Activated CD8-positive, alpha-beta T cell treated with anti-CD3 and anti-CD28 coated beads for 36 hours (primary cell): Measurements from ENCODE around the gene NECTIN1. TPM values are rescaled to one million over a fixed set of nuclear protein-coding genes. Genes with fewer than 3 reads are reported as not detected.

Experiments
- ATAC-seq: fragments of 200-7000 bp; cut with Tn5 transposase; one replicate; pipeline ENCODE4 v1.10.0; 2021; ENCODE audit warnings: mild to moderate bottlenecking, moderate library complexity
- CTCF ChIA-PET: fragments of 350-600 bp; sonication (Branson Sonifier 250); formaldehyde crosslinking; loops from one replicate; lab custom pipeline; 2021; ENCODE audit warnings: antibody characterized with exemption; lab: Charles Lee
- POLR2A ChIA-PET: fragments of 350-600 bp; sonication (Branson Sonifier 250); formaldehyde crosslinking; loops from one replicate; lab custom pipeline; 2021; ENCODE audit warnings: antibody characterized with exemption; lab: Charles Lee
- DNase-seq: peaks from one replicate; pipeline ENCODE4 v3.0.0-alpha.2; 2020
- H3K27ac Mint-ChIP-seq: one replicate; pipeline ENCODE4 v1.8.0; 2021; ENCODE audit warnings: mild to moderate bottlenecking, mixed read lengths
- H3K27me3 Mint-ChIP-seq: one replicate; pipeline ENCODE4 v1.8.0; 2021; ENCODE audit warnings: mixed read lengths
- H3K36me3 Mint-ChIP-seq: one replicate; pipeline ENCODE4 v1.8.0; 2021; ENCODE audit warnings: low read depth, mixed read lengths
- H3K4me1 Mint-ChIP-seq: one replicate; pipeline ENCODE4 v1.8.0; 2021; ENCODE audit warnings: low read depth, mixed read lengths
- H3K4me3 Mint-ChIP-seq: one replicate; pipeline ENCODE4 v1.8.0; 2021; ENCODE audit warnings: mild to moderate bottlenecking, moderate library complexity, mixed read lengths
- H3K9me3 Mint-ChIP-seq: one replicate; pipeline ENCODE4 v1.8.0; 2021; ENCODE audit warnings: mixed read lengths
- intact Hi-C: fragments of 100-400 bp; cut with micrococcal nuclease; formaldehyde crosslinking; loops from one replicate; pipeline ENCODE4 v1.10.0; 2022
- total RNA-seq, 2 experiments: library from RNA; stranded (reverse); gene quantifications; one replicate each; pipeline ENCODE4 v1.2.3, GENCODE V29; 2021
- TF ChIP-seq, protein P1 (sequence below): fragments of 200-600 bp; IDR thresholded peaks from one replicate; pipeline ENCODE4 v1.8.0; 2022; ENCODE audit warnings: antibody characterized with exemption, mild to moderate bottlenecking

The NECTIN1 gene
- total RNA-seq, 2 experiments from 2014 or later: 2.6 to 3.8 TPM

DNA sequence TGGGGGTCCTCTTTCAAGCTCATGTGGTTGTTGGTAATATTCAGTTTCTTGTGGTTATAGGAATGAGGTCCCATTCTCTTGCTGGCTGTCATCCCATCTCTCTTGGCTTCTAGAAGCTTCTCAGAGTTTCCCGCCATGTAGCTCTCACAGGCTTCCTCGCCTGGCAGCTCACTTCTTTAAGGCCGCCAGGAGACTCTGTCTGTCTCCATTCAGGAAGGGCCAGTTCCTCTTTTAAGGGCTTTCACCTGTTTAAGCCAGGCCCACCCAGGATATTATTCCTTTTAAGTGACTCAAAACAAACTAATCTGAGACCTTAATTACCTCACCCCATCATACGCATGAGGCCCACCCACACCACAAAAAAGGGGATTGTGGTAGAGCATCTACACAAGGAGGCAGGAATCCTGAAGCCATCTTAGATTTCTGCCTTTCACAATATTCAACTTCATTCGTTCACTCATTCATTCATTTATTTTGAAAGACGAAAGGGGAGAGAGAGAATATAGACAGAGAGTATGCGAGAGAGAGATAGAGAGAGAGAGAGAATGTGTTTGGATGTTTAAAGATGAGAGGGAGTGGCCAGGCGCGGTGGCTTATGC is 42.3 kb upstream of the NECTIN1 start:
- H3K27ac Mint-ChIP-seq: no peak overlapping the region
- peaks cover 9% of the 10 kb centered on the region for H3K27me3 Mint-ChIP-seq
- no peak for ATAC-seq
- intact Hi-C loops: no loop called here
- no peak overlapping the region for H3K4me3 Mint-ChIP-seq
- POLR2A ChIA-PET: no interaction called here
- peaks cover 3% of the 10 kb centered on the region for H3K9me3 Mint-ChIP-seq
- CTCF ChIA-PET: interaction anchor here (0.8 kb wide), 1 partner anchor 98 kb away, joined by 4 read pairs; no protein-coding TSS in a partner anchor
- no peaks in the 10 kb centered on the region for H3K36me3 Mint-ChIP-seq
- no peak for DNase-seq
- TF ChIP-seq, protein P1, sequence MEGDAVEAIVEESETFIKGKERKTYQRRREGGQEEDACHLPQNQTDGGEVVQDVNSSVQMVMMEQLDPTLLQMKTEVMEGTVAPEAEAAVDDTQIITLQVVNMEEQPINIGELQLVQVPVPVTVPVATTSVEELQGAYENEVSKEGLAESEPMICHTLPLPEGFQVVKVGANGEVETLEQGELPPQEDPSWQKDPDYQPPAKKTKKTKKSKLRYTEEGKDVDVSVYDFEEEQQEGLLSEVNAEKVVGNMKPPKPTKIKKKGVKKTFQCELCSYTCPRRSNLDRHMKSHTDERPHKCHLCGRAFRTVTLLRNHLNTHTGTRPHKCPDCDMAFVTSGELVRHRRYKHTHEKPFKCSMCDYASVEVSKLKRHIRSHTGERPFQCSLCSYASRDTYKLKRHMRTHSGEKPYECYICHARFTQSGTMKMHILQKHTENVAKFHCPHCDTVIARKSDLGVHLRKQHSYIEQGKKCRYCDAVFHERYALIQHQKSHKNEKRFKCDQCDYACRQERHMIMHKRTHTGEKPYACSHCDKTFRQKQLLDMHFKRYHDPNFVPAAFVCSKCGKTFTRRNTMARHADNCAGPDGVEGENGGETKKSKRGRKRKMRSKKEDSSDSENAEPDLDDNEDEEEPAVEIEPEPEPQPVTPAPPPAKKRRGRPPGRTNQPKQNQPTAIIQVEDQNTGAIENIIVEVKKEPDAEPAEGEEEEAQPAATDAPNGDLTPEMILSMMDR: no peak
- H3K4me1 Mint-ChIP-seq: no peaks in the 10 kb centered on the region

DNA sequence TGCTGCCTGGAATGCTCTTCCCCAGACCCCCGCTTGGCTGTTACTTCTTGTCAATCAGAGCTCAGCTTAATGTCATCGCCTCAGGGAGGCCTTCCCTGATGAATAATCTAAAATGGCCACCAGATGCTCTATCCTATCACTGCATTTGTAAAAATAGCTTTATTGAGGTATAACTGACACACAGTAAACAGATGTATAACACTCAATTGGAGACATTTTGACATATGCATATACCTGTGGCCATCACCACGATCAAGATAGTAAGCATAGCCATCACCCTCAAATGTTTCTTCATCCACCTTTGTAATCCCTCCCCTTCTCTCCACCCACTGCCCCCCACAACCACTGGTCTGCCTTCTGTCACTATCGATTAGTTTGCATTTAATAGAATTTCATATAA is 36.6 kb upstream of the NECTIN1 start:
- H3K27me3 Mint-ChIP-seq: peaks cover 18% of the 10 kb centered on the region
- CTCF ChIA-PET: no interaction called here
- H3K4me3 Mint-ChIP-seq: no peak overlapping the region
- no peak for DNase-seq
- ATAC-seq: no peak
- POLR2A ChIA-PET: no interaction called here
- no peaks in the 10 kb centered on the region for H3K4me1 Mint-ChIP-seq
- H3K9me3 Mint-ChIP-seq: peaks cover 3% of the 10 kb centered on the region
- no peak overlapping the region for H3K27ac Mint-ChIP-seq
- intact Hi-C loops: no loop called here
- TF ChIP-seq, protein P1: no peak
- no peaks in the 10 kb centered on the region for H3K36me3 Mint-ChIP-seq

DNA sequence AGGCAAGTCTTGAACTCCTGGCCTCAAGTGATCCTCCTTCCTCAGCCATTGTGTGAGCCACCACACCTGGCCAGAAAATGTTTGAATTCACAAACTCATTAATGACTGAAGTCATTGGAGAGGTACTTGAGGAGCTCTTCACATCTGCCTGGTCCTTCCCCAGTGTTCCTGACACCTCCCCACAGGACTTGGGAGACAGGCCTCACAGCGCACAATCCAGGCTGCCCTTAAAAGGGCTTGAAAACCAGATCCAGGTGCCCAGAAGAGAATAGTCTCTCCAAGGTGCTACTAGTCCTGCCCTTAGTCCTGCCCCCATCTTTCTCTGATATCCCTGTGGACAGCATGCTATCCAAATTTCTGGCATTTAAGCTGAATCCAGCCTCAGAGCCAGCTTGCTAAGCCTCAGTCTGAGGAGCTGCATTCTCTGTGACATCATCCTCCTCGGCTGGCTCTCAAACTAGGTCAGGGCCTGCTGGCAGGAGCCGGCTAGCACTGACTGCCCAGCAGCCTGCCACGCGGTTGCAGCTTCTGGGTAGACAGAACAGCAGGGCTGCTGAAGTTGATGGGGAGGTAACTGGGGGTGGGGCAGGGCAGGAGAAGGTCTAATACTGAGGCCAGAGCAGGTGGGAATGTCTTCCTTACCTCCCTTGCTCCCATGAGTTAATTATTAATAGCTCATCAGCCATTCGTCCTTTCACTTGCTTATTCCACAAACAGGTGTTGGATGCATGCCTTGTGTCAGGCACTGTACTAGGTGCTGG is 35.3 kb upstream of the NECTIN1 start:
- Mint-ChIP-seq H3K4me3 (no peak overlapping the region), H3K27ac (no peak overlapping the region), H3K36me3 (no peaks in the 10 kb centered on the region), H3K4me1 (no peaks in the 10 kb centered on the region), H3K9me3 (peaks cover 3% of the 10 kb centered on the region), H3K27me3 (peaks cover 18% of the 10 kb centered on the region)
- DNase-seq (no peak), ATAC-seq (no peak)
- ChIA-PET POLR2A (no interaction called here), CTCF (no interaction called here)
- TF ChIP-seq, protein P1: no peak
- intact Hi-C loops: no loop called here

DNA sequence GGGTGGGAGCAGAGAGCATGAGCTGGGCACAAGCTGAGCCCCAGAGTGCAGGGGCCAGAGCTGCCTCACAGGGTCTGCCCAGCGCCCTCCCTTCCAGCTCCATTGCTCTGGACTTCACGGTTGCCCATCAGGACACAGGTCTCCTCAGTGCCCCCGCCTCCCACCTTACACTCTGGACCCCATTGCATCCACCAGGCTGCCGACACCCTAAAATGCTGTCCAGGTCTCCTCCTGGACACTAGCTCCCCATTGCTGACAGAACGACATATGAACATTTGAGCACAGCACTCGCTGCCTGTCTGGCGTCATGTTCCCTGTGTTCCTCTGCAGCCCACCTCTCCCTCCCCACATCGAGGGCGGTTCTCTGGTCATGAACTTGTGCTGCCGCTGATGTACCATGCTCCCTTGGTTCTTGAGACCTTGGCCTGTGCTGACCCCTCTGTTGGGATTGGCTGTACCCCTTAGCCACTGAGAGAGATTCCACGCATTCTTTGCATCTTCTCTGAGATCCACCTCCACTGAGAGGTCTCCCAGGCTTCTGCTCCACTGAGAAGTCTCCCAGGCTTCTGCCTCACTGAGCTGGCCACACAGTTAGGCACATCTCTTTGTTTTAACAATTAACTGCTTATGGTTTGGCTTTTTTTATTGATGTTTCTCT is 34.2 kb upstream of the NECTIN1 start:
- Mint-ChIP-seq H3K27me3 (peaks cover 20% of the 10 kb centered on the region), H3K4me1 (no peaks in the 10 kb centered on the region), H3K4me3 (no peak overlapping the region), H3K27ac (no peak overlapping the region), H3K9me3 (peaks cover 3% of the 10 kb centered on the region), H3K36me3 (no peaks in the 10 kb centered on the region)
- no peak for DNase-seq
- TF ChIP-seq, protein P1: no peak
- intact Hi-C loops: no loop called here
- no peak for ATAC-seq
- CTCF ChIA-PET: no interaction called here
- POLR2A ChIA-PET: no interaction called here
